K562 (cell line): Measurements from ENCODE around the gene ZBTB25. TPM values are rescaled to one million over a fixed set of nuclear protein-coding genes. Genes with fewer than 3 reads are reported as not detected.

Experiments used
- ATAC-seq: fragments of 200-7000 bp; cut with Tn5 transposase; 3 replicates; pipeline ENCODE4 v1.9.1; 2020; ENCODE audit warnings: moderate library complexity
- BruUV-seq: library from RNA; stranded (reverse); fragments of 400-500 nt; replicated peaks from 2 replicates; lab custom pipeline; 2021; lab: Mats Ljungman, UMichigan
- CTCF ChIA-PET: fragments of 300-600 bp; formaldehyde crosslinking; extraction: SDS; loops from one replicate; lab custom pipeline; 2021; ENCODE audit warnings: low intra/inter-chr PET ratio; lab: Yijun Ruan, JAX
- POLR2A ChIA-PET: fragments of 300-600, 350-650 bp; sonication (Branson Sonifier 250); formaldehyde crosslinking; extraction: SDS; loops from one replicate; lab custom pipeline; 2021; ENCODE audit warnings: antibody characterized with exemption, inconsistent platforms; lab: Yijun Ruan, JAX
- DNase-seq, 4 experiments: peaks; one replicate each; pipeline versions ENCODE4 v3.0.0 to v3.0.0-alpha.2; 2011 to 2018; ENCODE audit warnings: low spot score in 3 of 4, mixed read lengths in 3 of 4; ENCODE audit errors: extremely low read depth in 1 of 4
- FAIRE-seq: peaks from 2 replicates; lab custom pipeline; 2011; peaks lifted over from hg19 to GRCh38; lab: Jason Lieb, UNC
- H2AFZ ChIP-seq: 2 replicates; pipeline ENCODE4 v1.6.0; 2011; ENCODE audit warnings: low read depth, low read length, control low read depth, inconsistent platforms
- H3K27ac ChIP-seq: fragments of 200-600 bp; 3 replicates; pipeline ENCODE4 v1.8.0; 2011; ENCODE audit warnings: low read depth, mild to moderate bottlenecking, control low read depth, inconsistent platforms, low read length, moderate library complexity, mixed read lengths; ENCODE audit errors: extremely low read depth
- H3K27me3 ChIP-seq, 2 experiments: fragments of 300-600 bp in 1 of 2; 2 replicates in 1 of 2; 3 replicates in 1 of 2; pipeline versions ENCODE4 v1.6.0 to v1.8.0; 2011; ENCODE audit warnings: inconsistent platforms in 2 of 2, low read length in 2 of 2, mild to moderate bottlenecking in 1 of 2, mixed read lengths in 1 of 2, moderate library complexity in 1 of 2; ENCODE audit not compliant: control insufficient read depth in 2 of 2, insufficient read depth in 2 of 2
- H3K36me3 ChIP-seq: fragments of 300-600 bp; 3 replicates; pipeline ENCODE4 v1.8.0; 2011; ENCODE audit warnings: mild to moderate bottlenecking, low read length, inconsistent platforms; ENCODE audit not compliant: control insufficient read depth, insufficient read depth
- H3K4me1 ChIP-seq, 2 experiments: fragments of 200-600 bp in 1 of 2; replicated peaks in 1 of 2; 2 replicates in 1 of 2; 3 replicates in 1 of 2; pipeline versions ENCODE4 v1.5.1 to v1.8.0; 2011; ENCODE audit warnings: inconsistent platforms in 2 of 2, low read length in 2 of 2, mild to moderate bottlenecking in 1 of 2, mixed read lengths in 1 of 2, moderate library complexity in 1 of 2; ENCODE audit not compliant: control insufficient read depth in 2 of 2, insufficient read depth in 2 of 2
- H3K4me2 ChIP-seq: 2 replicates; pipeline ENCODE4 v1.6.1; 2011; ENCODE audit warnings: low read length, control low read depth, inconsistent platforms, mixed read lengths; ENCODE audit not compliant: insufficient read depth
- H3K4me3 ChIP-seq: fragments of 200-600 bp; sonication (generic), shearing (Covaris generic); 2 replicates; pipeline ENCODE4 v1.5.1; 2016; ENCODE audit warnings: control low read depth, inconsistent platforms
- H3K79me2 ChIP-seq: fragments of 200-600 bp; 3 replicates; pipeline ENCODE4 v1.8.0; 2011; ENCODE audit warnings: low read length, inconsistent platforms; ENCODE audit not compliant: control insufficient read depth, insufficient read depth
- H3K9ac ChIP-seq, 2 experiments: 2 replicates each; pipeline versions ENCODE4 v1.6.0 to v1.6.1; 2011; ENCODE audit warnings: low read depth in 2 of 2, low read length in 2 of 2, control low read depth in 1 of 2, inconsistent platforms in 1 of 2, mild to moderate bottlenecking in 1 of 2, mixed read lengths in 1 of 2; ENCODE audit not compliant: insufficient read depth in 1 of 2
- H3K9me1 ChIP-seq: one replicate; pipeline ENCODE4 v1.6.0; 2011; ENCODE audit warnings: inconsistent platforms, mild to moderate bottlenecking, low read length, moderate library complexity; ENCODE audit not compliant: control insufficient read depth, insufficient read depth
- H3K9me3 ChIP-seq: replicated peaks from 2 replicates; pipeline ENCODE4 v1.5.1; 2011; ENCODE audit warnings: low read depth, low read length, inconsistent platforms; ENCODE audit not compliant: control insufficient read depth, insufficient read depth
- H4K20me1 ChIP-seq: replicated peaks from 2 replicates; pipeline ENCODE4 v1.6.1; 2011; ENCODE audit warnings: low read length, inconsistent platforms, mixed read lengths; ENCODE audit not compliant: control insufficient read depth, insufficient read depth
- EP400 ChIP-seq: fragments of 450-650 bp; IDR thresholded peaks from 2 replicates; pipeline ENCODE4 v1.6.1; 2017; ENCODE audit warnings: antibody characterized with exemption, mild to moderate bottlenecking, moderate library complexity
- NR2F6 ChIP-seq: fragments of 450-650 bp; formaldehyde crosslinking; IDR thresholded peaks from 2 replicates; pipeline ENCODE4 v1.4.0; 2020; ENCODE audit warnings: mild to moderate bottlenecking
- SMARCE1 ChIP-seq: fragments of 450-650 bp; IDR thresholded peaks from 2 replicates; pipeline ENCODE4 v1.7.1; 2016; ENCODE audit warnings: mild to moderate bottlenecking
- STAG1 ChIP-seq: sonication (generic); formaldehyde crosslinking; IDR thresholded peaks from 2 replicates; pipeline ENCODE4 v1.5.0; 2020; ENCODE audit warnings: missing genetic modification reagents, borderline replicate concordance
- TEAD2 ChIP-seq: fragments of 450-650 bp; IDR thresholded peaks from 2 replicates; pipeline ENCODE4 v1.6.1; 2016; ENCODE audit warnings: missing genetic modification characterization, control low read depth, missing compliant biosample characterization
- TSC22D4 ChIP-seq: fragments of 450-650 bp; IDR thresholded peaks from 2 replicates; pipeline ENCODE4 v1.6.1; 2016; ENCODE audit warnings: missing genetic modification characterization, missing biosample characterization, control low read depth
- ZNF124 ChIP-seq: sonication (generic); formaldehyde crosslinking; IDR thresholded peaks from 2 replicates; pipeline ENCODE4 v1.8.1; 2022; ENCODE audit warnings: missing genetic modification reagents
- ZNF232 ChIP-seq: sonication (generic); formaldehyde crosslinking; IDR thresholded peaks from 2 replicates; pipeline ENCODE4 v1.8.0; 2022; ENCODE audit warnings: mild to moderate bottlenecking, missing genetic modification reagents
- ZNF282 ChIP-seq: sonication (generic); formaldehyde crosslinking; IDR thresholded peaks from 2 replicates; pipeline ENCODE4 v1.8.1; 2023; ENCODE audit warnings: missing genetic modification reagents
- ZNF57 ChIP-seq: fragments of 450-650 bp; formaldehyde crosslinking; IDR thresholded peaks from 2 replicates; pipeline ENCODE4 v1.4.0; 2020; ENCODE audit warnings: mild to moderate bottlenecking, moderate library complexity
- ZNF780A ChIP-seq: fragments of 250-450 bp; sonication (Bioruptor Pico); IDR thresholded peaks from 2 replicates; pipeline ENCODE4 v1.5.0; 2021; ENCODE audit warnings: mild to moderate bottlenecking
- ZNF79 ChIP-seq: fragments of 250-450 bp; sonication (Bioruptor Pico); IDR thresholded peaks from 2 replicates; pipeline ENCODE4 v1.4.0; 2020; ENCODE audit warnings: low read depth, mild to moderate bottlenecking, moderate library complexity
- WGBS: fragments of 100-300 bp; shearing (Covaris generic); methylation state at CpG from one replicate; pipeline ENCODE4 v1.1.6; 2016; ENCODE audit warnings: low coverage, mixed read lengths; ENCODE audit not compliant: insufficient coverage; ENCODE audit errors: missing lambda C conversion rate; 5-methylcytosine and 5-hydroxymethylcytosine counted together
- in situ Hi-C: fragments of 300-500 bp; cut with MboI; formaldehyde crosslinking; loops from 4 replicates; pipeline ENCODE4 v1.15.0; 2018; ENCODE audit warnings: inconsistent platforms, mixed read lengths
- intact Hi-C: fragments of 100-400 bp; cut with micrococcal nuclease; formaldehyde crosslinking; loops from 2 replicates; pipeline ENCODE4 v1.14.2; 2022
- polyA plus RNA-seq, 8 experiments: library from polyadenylated mRNA; depleted of rRNA in 4 of 8; stranded (reverse) in 5 of 8; unstranded in 3 of 8; fragments of >200 nt; fragmentation: Nextera tagmentation in 2 of 8; fragmentation: Illumina TruSeq in 1 of 8; extraction: Ambion mirVana in 2 of 8; extraction: Trizol in 1 of 8; gene quantifications; 2 replicates each; pipeline versions ENCODE4 v1.2.1 to v1.2.3, GENCODE V29; 2011 to 2014; ENCODE audit warnings: inconsistent platforms in 1 of 8, missing spikeins in 1 of 8
- total RNA-seq, 7 experiments: library from RNA; depleted of rRNA in 6 of 7; stranded (reverse); fragments of >200 nt in 6 of 7; fragmentation: Illumina TruSeq in 2 of 7; extraction: Trizol in 2 of 7; gene quantifications; 2 replicates each; pipeline versions ENCODE4 v1.2.1 to v1.2.3, GENCODE V29; 2011 to 2021; ENCODE audit warnings: low replicate concordance in 1 of 7
- TF ChIP-seq, protein P1 (sequence below), 2 experiments: fragments of 250-450 bp in 1 of 2; fragments of 450-650 bp in 1 of 2; sonication (Bioruptor Pico) in 1 of 2; IDR thresholded peaks; 2 replicates each; pipeline versions ENCODE4 v1.6.1 to v1.8.0; 2016 to 2021; ENCODE audit warnings: mild to moderate bottlenecking in 2 of 2, moderate library complexity in 2 of 2, missing compliant biosample characterization in 1 of 2, missing genetic modification characterization in 1 of 2
- TF ChIP-seq, protein P2 (sequence below), 2 experiments: fragments of 450-650 bp; IDR thresholded peaks; 2 replicates each; pipeline ENCODE4 v1.6.1; 2018; ENCODE audit warnings: mild to moderate bottlenecking in 2 of 2, low read depth in 1 of 2; ENCODE audit not compliant: partially characterized antibody in 2 of 2
- TF ChIP-seq, protein P3 (sequence below): fragments of 450-650 bp; formaldehyde crosslinking; IDR thresholded peaks from 2 replicates; pipeline ENCODE4 v1.4.0; 2020; ENCODE audit warnings: mild to moderate bottlenecking, moderate library complexity

The ZBTB25 gene
- total and polyA plus RNA-seq, 9 of the 15 experiments (the other 6 are each of a cell fraction or from before 2014, with no cell fraction given), result 0.61 to 3.9 (median 2.3) TPM

DNA sequence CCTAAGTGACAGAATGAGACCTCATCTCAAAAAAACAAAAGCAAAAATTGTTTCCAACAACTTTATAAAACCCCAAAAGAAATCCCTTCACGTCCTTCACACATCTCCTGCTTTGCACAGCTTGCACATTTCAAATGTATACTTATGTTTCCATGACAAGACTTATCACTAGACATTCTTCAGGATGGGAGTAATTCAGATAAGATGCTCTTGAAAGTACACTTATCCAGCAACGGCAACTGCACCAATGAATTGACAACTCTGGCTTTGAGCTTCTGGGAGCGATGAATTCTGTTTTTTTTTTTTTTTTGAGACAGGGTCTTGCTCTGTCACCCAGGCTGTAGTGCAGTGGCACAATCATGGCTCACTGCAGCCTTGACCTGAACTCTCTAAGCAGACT is 69.1 kb downstream of the ZBTB25 start:
- DNase-seq (no peak), FAIRE-seq (no peak), ATAC-seq (no peak)
- no peaks in the 10 kb centered on the region for H3K4me1 ChIP-seq
- WGBS, result 87% methylated on average over 3 of the region's 3 CpGs
- no peak overlapping the region for H3K27ac ChIP-seq
- H3K9ac ChIP-seq, result no peak overlapping the region
- no peaks in the 10 kb centered on the region for H3K9me1 ChIP-seq
- ChIA-PET POLR2A (interaction anchor here (1.2 kb wide), 1 partner anchor 18 kb away, joined by 4 read pairs; no protein-coding TSS in a partner anchor), CTCF (no interaction called here)
- no peaks in the 10 kb centered on the region for H3K79me2 ChIP-seq
- no peaks in the 10 kb centered on the region for H3K27me3 ChIP-seq
- BruUV-seq, result no TSS peak
- in situ Hi-C loops (no loop called here), intact Hi-C loops (no loop called here)
- no peaks in the 10 kb centered on the region for H4K20me1 ChIP-seq
- H3K9me3 ChIP-seq, result no peaks in the 10 kb centered on the region
- H2AFZ ChIP-seq, result no peak overlapping the region
- H3K4me3 ChIP-seq, result no peak overlapping the region
- no peak overlapping the region for H3K4me2 ChIP-seq
- H3K36me3 ChIP-seq, result peaks cover 90% of the 10 kb centered on the region
- TF ChIP-seq TSC22D4 (tag) (no peak), NR2F6 (CRISPR knock-in tag) (no peak), ZNF57 (no peak), STAG1 (CRISPR knock-in tag) (no peak), ZNF79 (CRISPR knock-in tag) (no peak), SMARCE1 (no peak), ZNF282 (CRISPR knock-in tag) (no peak), ZNF232 (CRISPR knock-in tag) (no peak), ZNF124 (no peak), EP400 (no peak), ZNF780A (CRISPR knock-in tag) (no peak), TEAD2 (no peak)
- TF ChIP-seq, protein P1, sequence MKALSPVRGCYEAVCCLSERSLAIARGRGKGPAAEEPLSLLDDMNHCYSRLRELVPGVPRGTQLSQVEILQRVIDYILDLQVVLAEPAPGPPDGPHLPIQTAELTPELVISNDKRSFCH (CRISPR knock-in tag; IDR thresholded peaks at IDR 0.05), result no peak
- TF ChIP-seq, protein P1 (tag; IDR thresholded peaks at IDR 0.05), result no peak
- TF ChIP-seq, protein P2, sequence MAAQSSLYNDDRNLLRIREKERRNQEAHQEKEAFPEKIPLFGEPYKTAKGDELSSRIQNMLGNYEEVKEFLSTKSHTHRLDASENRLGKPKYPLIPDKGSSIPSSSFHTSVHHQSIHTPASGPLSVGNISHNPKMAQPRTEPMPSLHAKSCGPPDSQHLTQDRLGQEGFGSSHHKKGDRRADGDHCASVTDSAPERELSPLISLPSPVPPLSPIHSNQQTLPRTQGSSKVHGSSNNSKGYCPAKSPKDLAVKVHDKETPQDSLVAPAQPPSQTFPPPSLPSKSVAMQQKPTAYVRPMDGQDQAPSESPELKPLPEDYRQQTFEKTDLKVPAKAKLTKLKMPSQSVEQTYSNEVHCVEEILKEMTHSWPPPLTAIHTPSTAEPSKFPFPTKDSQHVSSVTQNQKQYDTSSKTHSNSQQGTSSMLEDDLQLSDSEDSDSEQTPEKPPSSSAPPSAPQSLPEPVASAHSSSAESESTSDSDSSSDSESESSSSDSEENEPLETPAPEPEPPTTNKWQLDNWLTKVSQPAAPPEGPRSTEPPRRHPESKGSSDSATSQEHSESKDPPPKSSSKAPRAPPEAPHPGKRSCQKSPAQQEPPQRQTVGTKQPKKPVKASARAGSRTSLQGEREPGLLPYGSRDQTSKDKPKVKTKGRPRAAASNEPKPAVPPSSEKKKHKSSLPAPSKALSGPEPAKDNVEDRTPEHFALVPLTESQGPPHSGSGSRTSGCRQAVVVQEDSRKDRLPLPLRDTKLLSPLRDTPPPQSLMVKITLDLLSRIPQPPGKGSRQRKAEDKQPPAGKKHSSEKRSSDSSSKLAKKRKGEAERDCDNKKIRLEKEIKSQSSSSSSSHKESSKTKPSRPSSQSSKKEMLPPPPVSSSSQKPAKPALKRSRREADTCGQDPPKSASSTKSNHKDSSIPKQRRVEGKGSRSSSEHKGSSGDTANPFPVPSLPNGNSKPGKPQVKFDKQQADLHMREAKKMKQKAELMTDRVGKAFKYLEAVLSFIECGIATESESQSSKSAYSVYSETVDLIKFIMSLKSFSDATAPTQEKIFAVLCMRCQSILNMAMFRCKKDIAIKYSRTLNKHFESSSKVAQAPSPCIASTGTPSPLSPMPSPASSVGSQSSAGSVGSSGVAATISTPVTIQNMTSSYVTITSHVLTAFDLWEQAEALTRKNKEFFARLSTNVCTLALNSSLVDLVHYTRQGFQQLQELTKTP (IDR thresholded peaks at IDR 0.05; ENCODE audit: low read depth in 1 of 2, partially characterized antibody in 2 of 2), result no peak
- TF ChIP-seq, protein P3, sequence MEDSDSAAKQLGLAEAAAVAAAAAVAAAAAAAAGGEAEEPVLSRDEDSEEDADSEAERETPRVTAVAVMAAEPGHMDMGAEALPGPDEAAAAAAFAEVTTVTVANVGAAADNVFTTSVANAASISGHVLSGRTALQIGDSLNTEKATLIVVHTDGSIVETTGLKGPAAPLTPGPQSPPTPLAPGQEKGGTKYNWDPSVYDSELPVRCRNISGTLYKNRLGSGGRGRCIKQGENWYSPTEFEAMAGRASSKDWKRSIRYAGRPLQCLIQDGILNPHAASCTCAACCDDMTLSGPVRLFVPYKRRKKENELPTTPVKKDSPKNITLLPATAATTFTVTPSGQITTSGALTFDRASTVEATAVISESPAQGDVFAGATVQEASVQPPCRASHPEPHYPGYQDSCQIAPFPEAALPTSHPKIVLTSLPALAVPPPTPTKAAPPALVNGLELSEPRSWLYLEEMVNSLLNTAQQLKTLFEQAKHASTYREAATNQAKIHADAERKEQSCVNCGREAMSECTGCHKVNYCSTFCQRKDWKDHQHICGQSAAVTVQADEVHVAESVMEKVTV, result no peak
